Activated naive CD8-positive, alpha-beta T cell treated with anti-CD3 and anti-CD28 coated beads for 36 hours (primary cell): ENCODE data around the gene BCAS3. TPM values are rescaled to one million over a fixed set of nuclear protein-coding genes. Genes with fewer than 3 reads are reported as not detected.

Experiments used
- DNase-seq: peaks from one replicate; pipeline ENCODE4 v3.0.0; 2021
- H3K27ac Mint-ChIP-seq: one replicate; pipeline ENCODE4 v1.8.0; 2022; ENCODE audit warnings: mild to moderate bottlenecking, moderate library complexity, mixed read lengths
- H3K27me3 Mint-ChIP-seq: one replicate; pipeline ENCODE4 v1.8.0; 2022; ENCODE audit warnings: mild to moderate bottlenecking, mixed read lengths
- H3K36me3 Mint-ChIP-seq: one replicate; pipeline ENCODE4 v1.8.0; 2021; ENCODE audit warnings: mild to moderate bottlenecking, mixed read lengths
- H3K4me1 Mint-ChIP-seq: one replicate; pipeline ENCODE4 v1.8.0; 2021; ENCODE audit warnings: mixed read lengths
- H3K4me3 Mint-ChIP-seq: one replicate; pipeline ENCODE4 v1.8.0; 2022; ENCODE audit warnings: mild to moderate bottlenecking, moderate library complexity, mixed read lengths
- H3K9me3 Mint-ChIP-seq: one replicate; pipeline ENCODE4 v1.8.0; 2022; ENCODE audit warnings: mixed read lengths
- total RNA-seq, 2 experiments: library from RNA; stranded (reverse); gene quantifications; one replicate each; pipeline ENCODE4 v1.2.3, GENCODE V29; 2021

Gene BCAS3
- total RNA-seq, 2 experiments from 2014 or later = 4.9 to 7.0 TPM

DNA sequence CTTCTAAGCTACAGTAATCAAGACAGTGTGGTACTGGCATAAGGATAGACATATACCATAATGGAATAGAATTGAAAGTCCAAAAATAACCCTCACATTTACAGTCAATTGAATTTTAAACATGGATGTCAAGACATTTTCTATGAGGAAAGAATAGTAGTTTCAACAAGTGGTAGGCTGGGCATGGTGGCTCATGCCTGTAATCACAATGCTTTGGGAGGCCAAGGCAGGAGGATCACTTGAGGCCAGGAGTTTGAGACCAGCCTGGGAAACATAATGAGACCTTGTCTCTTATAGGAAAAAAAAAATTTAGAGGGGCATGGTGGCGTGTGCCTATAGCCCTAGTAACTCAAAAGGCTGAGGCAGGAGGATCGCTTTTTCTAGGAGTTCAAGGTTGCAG, 599.2 kb downstream of the BCAS3 start:
- no peak overlapping the region for H3K27ac Mint-ChIP-seq
- no peak overlapping the region for H3K4me3 Mint-ChIP-seq
- no peak for DNase-seq
- no peaks in the 10 kb centered on the region for H3K27me3 Mint-ChIP-seq
- peaks cover 2% of the 10 kb centered on the region for H3K36me3 Mint-ChIP-seq
- no peaks in the 10 kb centered on the region for H3K9me3 Mint-ChIP-seq
- H3K4me1 Mint-ChIP-seq = peaks cover 17% of the 10 kb centered on the region

DNA sequence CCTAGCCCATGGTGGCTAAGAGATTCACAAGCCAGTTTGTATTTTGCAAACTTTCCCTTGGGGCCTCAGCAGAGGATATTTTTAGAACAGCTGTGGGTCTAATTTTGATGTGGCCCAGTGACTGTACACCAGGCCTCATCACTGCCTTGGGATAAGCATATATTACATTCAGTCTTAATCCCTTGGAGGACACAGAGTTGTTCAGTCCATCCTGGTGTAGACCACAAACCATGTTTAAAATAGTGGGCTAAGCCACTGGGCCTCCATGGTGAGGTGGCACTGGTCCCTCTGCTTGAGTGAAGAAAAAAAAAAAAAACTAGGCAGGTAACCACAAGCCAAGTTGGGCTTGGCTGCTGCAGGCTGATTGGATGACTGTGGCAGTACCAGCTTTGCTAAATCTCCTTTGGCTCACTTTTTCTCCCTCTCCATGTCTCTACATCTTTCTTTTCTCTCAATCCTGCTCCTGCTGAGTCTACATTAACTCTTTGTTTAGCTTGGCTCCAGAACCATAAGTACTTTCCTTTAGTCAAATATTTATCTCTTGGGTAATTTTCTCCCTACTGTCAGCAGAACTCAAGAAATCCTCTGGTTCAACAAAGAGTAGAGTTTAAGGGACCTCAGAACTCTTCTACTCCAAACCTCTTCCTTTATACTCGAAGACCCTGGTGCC, 602.0 kb downstream of the BCAS3 start:
- Mint-ChIP-seq H3K36me3 (peaks cover 7% of the 10 kb centered on the region), H3K27me3 (no peaks in the 10 kb centered on the region), H3K9me3 (no peaks in the 10 kb centered on the region), H3K4me1 (peaks cover 22% of the 10 kb centered on the region), H3K27ac (no peak overlapping the region), H3K4me3 (no peak overlapping the region)
- no peak for DNase-seq

DNA sequence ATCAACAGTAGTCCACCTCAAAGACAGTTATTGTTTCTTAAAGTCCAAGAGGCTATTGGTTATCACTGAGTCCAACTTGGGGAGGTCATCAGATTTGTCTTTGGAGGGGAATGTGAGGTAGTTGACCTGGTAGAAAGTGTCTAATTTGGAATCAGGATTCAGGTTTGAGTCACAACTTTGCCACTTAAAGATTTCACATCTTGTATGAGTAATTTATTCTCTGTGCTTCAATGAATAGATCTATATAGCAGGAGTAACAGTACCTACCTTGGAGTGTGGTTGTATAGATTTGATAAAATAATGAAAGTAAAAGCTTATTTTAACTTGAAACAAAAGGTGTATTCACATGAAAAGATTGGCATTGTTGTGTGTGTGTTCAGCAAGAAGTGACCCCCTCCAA, 602.7 kb downstream of the BCAS3 start:
- H3K36me3 Mint-ChIP-seq = peaks cover 7% of the 10 kb centered on the region
- peaks cover 22% of the 10 kb centered on the region for H3K4me1 Mint-ChIP-seq
- no peak overlapping the region for H3K27ac Mint-ChIP-seq
- no peaks in the 10 kb centered on the region for H3K9me3 Mint-ChIP-seq
- no peak overlapping the region for H3K4me3 Mint-ChIP-seq
- DNase-seq = no peak
- no peaks in the 10 kb centered on the region for H3K27me3 Mint-ChIP-seq

DNA sequence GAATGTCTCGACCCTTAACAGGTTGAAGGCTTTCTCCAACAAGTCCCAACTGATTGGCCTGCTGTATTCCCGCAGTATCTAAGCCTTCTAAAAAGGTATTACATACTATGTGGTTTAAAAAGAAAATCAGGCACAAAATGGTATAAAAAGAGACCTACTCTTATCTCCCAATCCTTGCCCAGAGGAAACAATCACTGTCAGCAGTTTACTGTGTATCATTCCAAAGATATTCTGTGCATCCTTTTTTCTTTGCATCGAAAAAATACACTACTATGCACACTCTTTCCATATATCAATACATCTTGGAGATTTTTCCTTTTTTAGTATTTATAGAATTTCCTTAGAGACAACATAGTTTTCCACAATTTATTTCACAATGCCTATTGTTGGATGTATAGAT, 603.2 kb downstream of the BCAS3 start:
- Mint-ChIP-seq H3K36me3 (peaks cover 7% of the 10 kb centered on the region), H3K27ac (no peak overlapping the region), H3K4me3 (no peak overlapping the region), H3K4me1 (peaks cover 24% of the 10 kb centered on the region), H3K9me3 (no peaks in the 10 kb centered on the region), H3K27me3 (no peaks in the 10 kb centered on the region)
- no peak for DNase-seq

DNA sequence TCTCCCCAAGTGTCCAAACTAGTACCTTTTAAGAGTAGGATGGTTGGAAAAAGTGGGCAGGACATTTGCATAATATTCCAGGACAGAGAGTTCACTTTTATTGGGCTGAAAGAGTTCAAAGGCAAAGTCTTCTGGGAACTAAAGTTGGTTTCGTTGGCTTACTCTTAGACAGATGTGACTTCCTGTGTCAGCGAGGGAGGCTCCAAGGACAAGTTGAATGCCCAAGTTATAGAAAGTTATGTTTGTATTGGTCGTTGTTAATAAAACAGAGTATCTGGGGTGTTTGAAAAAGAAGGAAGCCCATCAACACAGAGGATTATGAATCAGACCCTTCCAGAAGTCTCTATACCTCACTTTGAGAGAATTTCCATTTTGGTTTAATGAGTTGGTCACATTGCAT, 604.7 kb downstream of the BCAS3 start:
- Mint-ChIP-seq H3K4me3 (no peak overlapping the region), H3K27me3 (no peaks in the 10 kb centered on the region), H3K9me3 (no peaks in the 10 kb centered on the region), H3K27ac (no peak overlapping the region), H3K4me1 (peaks cover 27% of the 10 kb centered on the region), H3K36me3 (peaks cover 7% of the 10 kb centered on the region)
- no peak for DNase-seq

DNA sequence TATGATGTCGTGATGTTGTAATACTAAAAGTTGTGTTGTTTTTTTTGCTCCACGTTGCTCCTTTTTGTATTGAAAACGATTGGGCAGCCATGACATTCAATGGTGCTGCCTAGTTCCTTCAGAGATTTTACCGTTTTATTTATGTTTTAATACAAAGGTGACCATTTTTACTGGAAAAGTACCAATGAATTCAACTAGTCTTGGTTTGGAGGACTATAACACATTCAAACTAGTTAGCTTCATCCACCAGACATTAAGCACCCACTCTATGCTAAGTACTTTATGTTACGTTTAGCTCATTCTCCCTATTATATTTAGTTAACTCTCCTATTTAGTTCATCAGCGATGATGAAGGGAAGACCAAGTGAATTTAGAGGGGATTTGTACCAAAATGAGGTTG, 605.4 kb downstream of the BCAS3 start:
- Mint-ChIP-seq H3K36me3 (peaks cover 7% of the 10 kb centered on the region), H3K4me3 (no peak overlapping the region), H3K27ac (no peak overlapping the region), H3K9me3 (no peaks in the 10 kb centered on the region), H3K27me3 (no peaks in the 10 kb centered on the region), H3K4me1 (peaks cover 27% of the 10 kb centered on the region)
- DNase-seq = no peak

DNA sequence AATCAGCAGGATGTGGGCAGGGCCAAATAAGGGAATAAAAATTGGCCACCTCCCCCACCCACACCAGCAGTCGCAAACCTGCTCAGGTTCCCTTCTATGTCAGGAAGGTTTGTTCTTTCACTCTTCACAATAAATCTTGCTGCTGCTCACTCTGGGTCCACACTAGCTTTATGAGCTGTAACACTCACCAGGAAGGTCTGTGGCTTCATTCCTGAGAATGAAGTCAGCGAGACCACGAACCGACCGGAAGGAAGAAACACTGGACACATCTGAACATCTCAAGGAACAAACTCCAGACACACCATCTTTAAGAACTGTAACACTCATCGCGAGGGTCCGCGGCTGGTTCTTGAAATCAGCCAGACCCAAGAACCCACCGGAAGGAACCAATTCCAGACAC, 606.5 kb downstream of the BCAS3 start:
- Mint-ChIP-seq H3K4me1 (peaks cover 26% of the 10 kb centered on the region), H3K27me3 (no peaks in the 10 kb centered on the region), H3K27ac (no peak overlapping the region), H3K4me3 (no peak overlapping the region), H3K36me3 (peaks cover 5% of the 10 kb centered on the region), H3K9me3 (no peaks in the 10 kb centered on the region)
- DNase-seq = no peak

DNA sequence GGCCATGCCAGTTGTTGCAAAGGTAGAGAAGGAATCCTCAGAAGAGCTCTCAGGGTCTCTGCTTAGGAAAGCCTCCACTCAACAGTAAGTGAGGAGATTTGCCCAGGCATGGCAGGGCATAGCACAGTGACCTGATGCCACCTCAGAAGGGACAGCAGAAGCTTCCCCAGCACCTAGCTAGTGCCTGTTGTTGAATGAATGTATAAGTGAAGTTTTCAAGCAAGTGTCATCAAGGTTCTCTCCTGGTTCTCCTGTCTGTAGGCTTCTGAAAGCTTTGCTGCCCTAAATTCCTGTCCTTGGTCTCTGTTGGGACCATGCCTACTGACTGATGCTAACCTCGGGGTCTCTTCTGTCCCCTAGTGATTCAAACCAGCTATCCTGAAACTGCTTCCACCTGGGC, 607.1 kb downstream of the BCAS3 start:
- H3K27me3 Mint-ChIP-seq = no peaks in the 10 kb centered on the region
- no peak overlapping the region for H3K4me3 Mint-ChIP-seq
- no peak overlapping the region for H3K27ac Mint-ChIP-seq
- DNase-seq = no peak
- H3K4me1 Mint-ChIP-seq = peaks cover 20% of the 10 kb centered on the region
- peaks cover 5% of the 10 kb centered on the region for H3K36me3 Mint-ChIP-seq
- no peaks in the 10 kb centered on the region for H3K9me3 Mint-ChIP-seq

DNA sequence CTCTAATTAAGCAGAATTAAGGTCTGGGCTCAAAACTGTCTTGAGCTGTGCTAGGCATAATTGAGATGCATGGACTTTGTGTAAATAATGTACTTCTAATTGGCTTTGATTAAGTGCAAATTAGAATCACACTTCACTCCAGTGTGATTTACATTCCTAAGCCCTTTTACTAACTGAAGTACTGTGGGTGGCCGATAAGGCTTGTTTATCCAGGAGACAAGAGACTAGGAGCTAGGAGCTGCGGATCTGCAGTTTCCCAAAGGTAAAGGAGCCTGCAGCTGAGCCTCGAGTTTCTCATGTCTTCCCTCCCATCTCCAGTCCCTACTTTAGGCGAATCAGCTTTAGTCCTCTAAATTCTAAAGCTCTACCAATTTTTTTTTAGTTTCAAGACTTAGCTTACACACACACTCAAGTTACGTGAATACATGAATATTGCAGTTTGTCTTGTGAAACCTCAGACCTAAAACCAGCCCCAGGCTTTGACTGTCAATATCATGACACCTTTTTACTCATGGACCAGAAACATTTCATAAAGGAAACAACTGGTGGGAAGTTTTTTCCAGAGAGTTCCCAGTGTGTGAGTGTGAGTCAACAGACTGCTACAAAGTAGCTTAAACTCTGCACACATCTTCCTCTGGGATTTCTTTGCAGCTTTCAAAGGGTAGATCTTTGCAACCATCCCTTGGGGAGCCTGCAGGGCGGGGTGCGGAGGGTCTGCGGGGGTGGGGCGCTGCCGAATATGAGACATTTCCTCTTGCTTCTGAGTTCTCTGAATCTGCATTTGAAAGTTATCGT, 608.1 kb downstream of the BCAS3 start:
- Mint-ChIP-seq H3K27ac (no peak overlapping the region), H3K4me1 (peaks cover 11% of the 10 kb centered on the region)
- no peak for DNase-seq

DNA sequence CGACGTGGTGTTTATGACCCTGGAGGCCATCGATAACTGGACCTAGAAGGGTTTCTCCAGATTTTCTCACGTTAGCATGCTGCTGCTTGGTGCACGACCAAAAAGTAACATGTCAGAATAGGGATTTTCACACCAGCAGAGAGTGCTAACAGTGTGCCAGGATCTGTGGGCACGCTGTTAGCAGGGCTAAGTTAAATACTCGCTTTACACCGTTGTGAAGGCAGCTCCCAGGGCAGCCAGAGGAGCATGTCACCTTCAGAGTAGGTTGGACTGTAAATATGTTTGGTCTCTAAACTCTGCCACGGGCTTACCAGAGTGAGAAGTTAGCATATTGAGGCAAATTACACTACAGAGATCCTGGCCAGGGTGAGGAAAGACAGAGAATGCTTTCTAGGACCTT, 608.8 kb downstream of the BCAS3 start:
- no peak for DNase-seq
- H3K4me3 Mint-ChIP-seq = no peak overlapping the region
- H3K9me3 Mint-ChIP-seq = no peaks in the 10 kb centered on the region
- H3K27ac Mint-ChIP-seq = no peak overlapping the region
- H3K4me1 Mint-ChIP-seq = peaks cover 10% of the 10 kb centered on the region
- peaks cover 5% of the 10 kb centered on the region for H3K36me3 Mint-ChIP-seq
- H3K27me3 Mint-ChIP-seq = no peaks in the 10 kb centered on the region

More for the DNA sequence above, 608.1 kb downstream of the BCAS3 start:
- no peak overlapping the region for H3K4me3 Mint-ChIP-seq
- peaks cover 5% of the 10 kb centered on the region for H3K36me3 Mint-ChIP-seq
- H3K27me3 Mint-ChIP-seq = no peaks in the 10 kb centered on the region
- H3K9me3 Mint-ChIP-seq = no peaks in the 10 kb centered on the region

DNA sequence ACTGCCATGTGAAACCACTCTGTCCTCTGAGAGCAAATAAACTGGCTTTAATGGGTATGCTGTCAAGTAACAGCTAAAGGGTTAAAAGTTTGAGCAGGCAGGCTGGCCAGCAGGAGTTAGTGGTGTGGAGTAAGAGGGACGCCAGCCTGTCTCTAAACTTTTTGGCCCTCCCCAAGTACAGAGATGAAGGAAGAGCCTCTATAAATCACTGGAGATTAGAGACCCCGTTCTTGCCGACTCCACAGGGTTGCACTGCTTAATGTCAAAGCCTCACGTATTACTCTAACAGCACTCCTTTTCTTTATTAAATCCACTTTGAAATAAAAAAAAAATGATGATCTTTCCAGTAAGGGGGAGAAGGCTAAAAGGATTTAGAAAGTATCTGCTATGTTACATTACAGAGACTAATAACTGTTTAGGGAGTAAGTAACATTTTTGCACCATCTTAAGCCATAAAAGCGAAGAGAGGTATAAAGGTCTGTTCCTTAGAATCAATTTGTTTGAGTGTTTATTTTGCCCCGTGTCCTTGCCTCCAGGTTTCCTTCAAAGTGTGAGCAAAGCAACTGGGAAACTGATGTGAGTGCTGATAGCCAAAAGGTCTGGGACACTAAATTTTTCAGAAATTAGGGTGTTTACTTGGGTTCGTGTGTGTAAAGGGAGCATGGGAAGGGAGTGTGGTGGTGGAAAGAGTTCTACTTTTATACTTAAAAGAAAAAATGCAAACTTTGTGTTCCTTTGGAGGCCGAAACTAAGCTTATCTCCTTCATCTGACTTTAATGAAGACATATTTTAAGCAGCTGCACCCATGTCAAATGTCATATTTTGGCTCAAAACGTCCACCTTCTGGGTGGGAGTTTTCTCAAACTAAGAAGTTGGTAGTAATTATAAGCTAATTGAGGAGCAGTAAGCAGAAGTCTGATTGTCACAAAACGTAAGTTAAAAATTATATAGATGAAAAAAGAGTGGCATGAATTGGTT, 612.0 kb downstream of the BCAS3 start:
- H3K36me3 Mint-ChIP-seq = no peaks in the 10 kb centered on the region
- no peaks in the 10 kb centered on the region for H3K27me3 Mint-ChIP-seq
- peaks cover 4% of the 10 kb centered on the region for H3K4me1 Mint-ChIP-seq
- H3K9me3 Mint-ChIP-seq = no peaks in the 10 kb centered on the region
- H3K27ac Mint-ChIP-seq = no peak overlapping the region
- H3K4me3 Mint-ChIP-seq = no peak overlapping the region
- DNase-seq = no peak

DNA sequence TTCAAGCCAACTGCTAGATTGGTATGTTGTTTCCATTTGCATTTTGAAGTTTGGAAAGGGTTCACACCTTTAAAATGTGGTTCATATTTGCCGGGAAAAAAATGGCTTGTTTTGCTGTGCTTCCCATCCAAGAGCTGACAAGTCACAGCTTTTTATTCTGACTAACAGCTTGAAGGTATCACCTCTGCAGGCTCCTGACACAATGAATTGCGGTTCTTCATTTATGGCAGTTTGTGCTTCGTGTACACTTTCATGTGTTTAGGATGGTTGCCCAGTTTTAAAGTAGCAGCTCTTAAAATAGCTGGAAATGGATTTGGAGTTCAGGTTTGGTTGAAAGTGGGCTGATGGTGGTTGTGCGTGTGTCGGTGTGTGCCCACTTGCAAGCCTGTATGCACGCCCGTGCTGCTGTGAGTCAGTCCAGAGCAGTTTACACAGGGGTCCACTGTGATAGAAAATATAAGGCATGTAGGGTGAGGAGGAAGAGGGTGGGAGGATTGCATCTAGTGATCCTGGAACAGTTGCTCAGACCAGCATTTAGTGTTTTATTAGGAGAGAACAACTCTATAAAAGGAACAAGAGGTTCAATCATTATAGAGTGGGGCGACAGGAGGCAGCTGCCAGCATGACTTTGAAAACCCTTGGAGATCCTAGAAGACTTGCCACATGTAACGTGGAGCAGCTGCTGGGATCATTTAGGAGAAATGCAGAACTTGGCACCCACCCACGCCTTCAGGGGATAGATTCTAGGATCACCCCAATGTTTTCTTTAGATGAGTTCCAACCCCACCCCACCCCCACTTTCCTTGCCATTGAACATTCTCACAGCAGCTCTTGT, 614.0 kb downstream of the BCAS3 start:
- no peak for DNase-seq
- Mint-ChIP-seq H3K4me1 (no peaks in the 10 kb centered on the region), H3K9me3 (no peaks in the 10 kb centered on the region), H3K27me3 (no peaks in the 10 kb centered on the region), H3K4me3 (no peak overlapping the region), H3K27ac (no peak overlapping the region), H3K36me3 (no peaks in the 10 kb centered on the region)

DNA sequence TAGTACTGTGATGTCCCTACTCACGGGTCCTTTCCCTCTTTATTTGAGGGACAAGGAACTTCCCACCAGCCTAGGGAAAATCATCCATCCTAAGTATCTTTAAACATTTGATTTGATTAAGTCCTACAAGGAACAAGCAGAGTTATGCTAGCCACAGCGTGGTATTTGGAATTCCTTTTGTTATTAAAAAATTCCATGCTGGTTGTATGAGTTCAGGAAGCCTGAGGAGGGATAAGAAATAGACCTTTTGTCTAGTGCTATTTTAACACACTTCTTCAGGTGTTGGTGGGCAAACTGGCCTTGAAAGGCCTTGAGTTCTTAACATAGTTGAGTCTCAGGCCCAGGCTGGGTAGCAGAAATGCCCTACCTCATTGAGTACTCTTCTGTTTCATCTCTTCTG, 616.6 kb downstream of the BCAS3 start:
- Mint-ChIP-seq H3K27ac (no peak overlapping the region), H3K27me3 (no peaks in the 10 kb centered on the region), H3K4me3 (no peak overlapping the region), H3K4me1 (no peaks in the 10 kb centered on the region), H3K36me3 (no peaks in the 10 kb centered on the region), H3K9me3 (no peaks in the 10 kb centered on the region)
- DNase-seq = no peak

DNA sequence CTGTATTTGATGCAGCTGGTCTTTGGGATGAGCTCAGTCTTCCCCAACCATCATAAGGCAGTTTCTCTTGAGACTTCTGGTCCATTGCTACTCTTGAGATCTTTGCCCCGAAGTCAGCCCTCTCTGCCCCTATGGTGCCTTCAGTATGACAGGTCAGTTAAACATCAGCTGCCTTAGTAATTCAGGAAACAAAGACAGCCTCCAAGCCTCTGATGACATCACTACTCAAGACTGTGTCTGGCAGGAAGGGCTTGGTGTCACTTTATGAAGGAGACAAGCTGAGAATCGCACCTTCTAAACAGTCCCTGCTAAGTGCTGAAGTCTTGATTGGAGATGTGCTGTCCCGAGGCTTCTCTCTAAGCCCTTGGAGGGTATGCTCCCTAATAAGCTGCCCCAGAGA, 617.1 kb downstream of the BCAS3 start:
- Mint-ChIP-seq H3K27me3 (no peaks in the 10 kb centered on the region), H3K36me3 (no peaks in the 10 kb centered on the region), H3K27ac (no peak overlapping the region), H3K4me3 (no peak overlapping the region), H3K4me1 (no peaks in the 10 kb centered on the region), H3K9me3 (no peaks in the 10 kb centered on the region)
- DNase-seq = no peak
